NCI-H2171 treated with DMSO at 0.1 percent for 48 hours (cell line): ENCODE data around the gene DPH2.

Experiments used
- DNase-seq: peaks from one replicate; lab custom pipeline; 2025; lab: John Stamatoyannopoulos, UW

DPH2 gene

DNA sequence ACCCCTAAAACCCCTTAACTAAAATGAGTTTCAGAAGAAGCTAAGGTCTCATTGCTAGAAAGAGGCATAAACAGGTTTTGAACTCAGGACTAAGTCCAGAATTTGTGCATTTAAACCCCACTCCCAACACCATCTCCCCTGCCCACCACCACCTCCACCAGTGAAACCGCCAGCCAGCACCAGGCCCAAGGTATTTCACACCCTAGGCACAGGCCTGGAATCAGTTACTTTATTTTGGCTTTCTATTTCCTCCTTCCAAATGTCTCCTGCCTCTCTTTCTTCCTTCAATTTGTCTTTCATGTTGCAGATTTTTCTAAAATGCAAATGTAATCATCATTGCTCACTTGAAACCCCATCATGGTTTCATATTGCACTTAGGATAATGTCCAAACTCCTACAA, 24.9 kb upstream of the DPH2 start:
- no peak for DNase-seq

DNA sequence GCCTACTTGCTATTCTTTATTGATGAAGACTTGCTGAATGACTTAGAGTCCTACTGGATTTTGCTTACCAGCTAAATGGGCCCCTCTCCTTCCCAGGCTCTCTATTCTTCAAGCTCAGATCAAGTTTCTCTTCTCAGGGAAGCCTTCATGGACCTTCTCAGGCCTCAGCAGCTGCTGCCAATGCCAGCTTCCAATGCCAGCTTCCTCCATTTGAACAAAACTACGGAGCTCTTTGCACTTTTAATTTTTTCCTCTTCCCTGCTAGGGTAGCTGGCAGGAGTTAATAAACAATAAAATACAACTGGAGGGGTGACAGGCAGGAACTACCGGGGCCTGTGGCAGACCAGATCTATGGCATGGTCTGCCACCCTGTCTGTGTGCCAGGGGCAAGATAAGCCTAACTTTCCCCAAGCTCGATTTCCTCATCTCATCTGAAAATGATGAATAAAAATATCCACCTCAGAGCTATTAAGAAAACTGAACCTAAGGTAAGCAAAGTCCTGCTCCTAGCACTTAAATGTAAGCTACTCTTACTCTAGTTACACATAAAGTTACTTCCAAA, 24.1 kb upstream of the DPH2 start:
- peak; percentile 16 for DNase-seq

DNA sequence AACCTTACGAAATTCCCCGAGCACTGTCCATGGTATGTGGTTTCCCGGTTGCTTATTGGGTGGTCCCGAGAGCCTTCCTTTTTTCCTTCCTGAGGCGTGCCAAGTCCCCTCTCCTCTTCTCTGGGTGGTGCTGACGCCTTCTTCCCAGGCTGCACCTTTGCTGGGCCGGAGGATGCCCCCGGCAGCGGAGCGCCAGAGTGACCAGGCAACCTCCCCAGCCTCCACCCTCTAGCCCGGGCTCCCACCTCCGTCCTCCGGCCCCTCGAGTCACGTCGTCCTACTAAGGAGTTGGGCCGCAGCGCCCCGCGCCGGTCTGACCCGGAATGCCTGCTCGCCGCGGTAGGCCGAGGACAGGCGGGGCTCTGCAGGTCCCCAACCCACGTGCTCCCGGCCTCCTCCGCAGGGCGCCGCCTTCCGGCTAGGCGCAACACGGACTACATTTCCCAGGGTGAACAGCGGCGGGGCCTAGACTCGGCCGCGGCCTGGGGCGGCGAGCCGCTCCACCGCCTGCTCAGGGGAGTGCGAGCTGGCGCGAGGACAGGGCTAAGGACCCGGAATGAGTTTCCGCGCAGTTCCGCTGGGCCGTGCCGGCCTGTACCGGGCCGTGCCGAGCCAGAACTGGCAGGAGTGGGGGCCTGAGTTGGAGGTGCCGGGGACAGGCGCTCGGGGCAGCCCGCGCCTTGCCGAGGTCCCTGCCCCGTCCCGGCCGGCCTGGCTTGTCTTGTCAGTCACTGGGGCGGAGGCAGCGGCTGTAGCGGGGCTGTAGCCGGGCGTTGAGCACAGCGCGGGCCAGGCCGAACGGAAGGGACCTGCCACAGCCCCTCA, 23.4 kb upstream of the DPH2 start, which contains the start of gene IPO13:
IPO13 (plus strand) TSS at position 715 of the 825 bp plus-strand sequence. CDS start 651 bp downstream, outside the sequence.
- peak; percentile 95 for DNase-seq

DNA sequence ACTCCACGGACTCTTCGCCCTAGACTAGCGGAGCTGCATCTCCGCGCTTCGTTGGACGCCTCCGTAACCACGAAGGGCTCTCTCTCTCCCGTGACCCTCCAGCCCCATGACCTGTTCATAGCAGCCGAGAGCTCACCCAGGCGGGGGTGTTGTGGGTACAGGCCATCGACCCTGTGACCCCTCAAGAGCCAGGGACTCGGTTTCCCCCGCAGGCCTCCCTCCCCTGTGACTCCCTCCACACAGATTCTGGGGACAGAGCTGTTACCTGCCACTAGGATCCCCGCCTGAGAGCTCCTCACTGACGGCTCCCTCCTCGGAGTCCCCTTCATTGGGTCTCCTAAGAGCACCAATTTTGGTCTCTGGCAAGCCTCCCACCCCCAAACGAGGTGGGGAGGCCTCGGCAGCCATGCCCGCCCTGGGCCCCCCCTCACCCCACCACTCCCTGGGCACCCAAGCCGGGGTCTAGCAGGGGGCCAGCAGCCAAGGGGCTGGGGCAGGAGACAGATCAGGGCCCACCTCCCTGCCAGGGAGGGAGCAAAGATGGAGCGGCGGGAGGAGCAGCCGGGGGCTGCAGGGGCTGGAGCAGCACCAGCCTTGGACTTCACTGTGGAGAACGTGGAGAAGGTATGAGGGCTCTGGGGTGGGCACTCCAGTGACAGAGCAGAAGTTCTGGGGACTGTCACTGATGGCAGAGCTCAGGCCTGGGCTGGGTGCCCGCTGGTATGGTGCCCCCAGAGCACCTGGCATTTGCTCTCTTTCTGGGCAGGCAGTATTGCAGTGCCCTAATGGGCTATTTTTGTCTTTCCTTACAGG, 22.5 kb upstream of the DPH2 start:
- DNase-seq, result peak; percentile 25

DNA sequence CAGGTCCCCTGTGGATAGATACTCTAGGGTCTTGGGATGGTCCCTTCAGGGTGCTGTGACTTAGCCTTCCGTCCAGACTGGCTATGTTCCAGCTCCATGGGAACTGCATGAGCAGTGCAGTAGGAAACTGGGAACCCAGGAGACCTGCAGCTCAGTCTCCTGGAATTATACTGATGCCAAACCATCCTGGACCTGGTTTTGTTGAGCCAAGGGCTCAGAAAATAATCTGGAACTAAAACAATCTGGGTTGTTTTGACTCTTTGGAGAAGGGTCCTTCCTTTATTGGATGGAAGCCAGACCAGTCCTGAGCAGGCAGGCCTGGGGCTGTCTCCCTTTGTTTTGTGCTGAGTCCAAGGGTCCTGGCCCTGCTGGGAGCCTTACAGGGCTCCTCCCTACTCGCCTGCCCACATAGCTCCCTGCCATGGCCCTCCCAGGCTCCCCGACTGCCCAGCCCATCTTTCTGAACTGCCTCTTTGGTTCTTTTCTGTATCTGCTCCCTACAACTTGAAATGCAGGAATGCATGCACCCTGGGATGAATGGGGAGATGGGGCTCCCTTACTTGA, 21.9 kb upstream of the DPH2 start:
- no peak for DNase-seq

DNA sequence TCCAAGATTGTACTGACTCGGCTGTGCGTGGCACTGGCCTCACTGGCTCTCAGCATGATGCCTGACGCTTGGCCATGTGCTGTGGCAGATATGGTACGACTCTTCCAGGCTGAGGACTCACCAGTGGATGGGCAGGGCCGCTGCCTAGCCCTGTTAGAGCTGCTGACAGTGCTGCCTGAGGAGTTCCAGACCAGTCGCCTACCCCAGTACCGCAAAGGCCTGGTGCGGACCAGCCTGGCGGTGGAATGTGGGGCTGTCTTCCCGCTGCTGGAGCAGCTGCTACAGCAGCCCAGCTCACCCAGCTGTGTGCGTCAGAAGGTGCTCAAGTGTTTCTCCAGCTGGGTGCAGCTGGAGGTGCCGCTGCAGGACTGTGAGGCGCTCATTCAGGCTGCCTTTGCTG, 20.1 kb upstream of the DPH2 start:
- no peak for DNase-seq

DNA sequence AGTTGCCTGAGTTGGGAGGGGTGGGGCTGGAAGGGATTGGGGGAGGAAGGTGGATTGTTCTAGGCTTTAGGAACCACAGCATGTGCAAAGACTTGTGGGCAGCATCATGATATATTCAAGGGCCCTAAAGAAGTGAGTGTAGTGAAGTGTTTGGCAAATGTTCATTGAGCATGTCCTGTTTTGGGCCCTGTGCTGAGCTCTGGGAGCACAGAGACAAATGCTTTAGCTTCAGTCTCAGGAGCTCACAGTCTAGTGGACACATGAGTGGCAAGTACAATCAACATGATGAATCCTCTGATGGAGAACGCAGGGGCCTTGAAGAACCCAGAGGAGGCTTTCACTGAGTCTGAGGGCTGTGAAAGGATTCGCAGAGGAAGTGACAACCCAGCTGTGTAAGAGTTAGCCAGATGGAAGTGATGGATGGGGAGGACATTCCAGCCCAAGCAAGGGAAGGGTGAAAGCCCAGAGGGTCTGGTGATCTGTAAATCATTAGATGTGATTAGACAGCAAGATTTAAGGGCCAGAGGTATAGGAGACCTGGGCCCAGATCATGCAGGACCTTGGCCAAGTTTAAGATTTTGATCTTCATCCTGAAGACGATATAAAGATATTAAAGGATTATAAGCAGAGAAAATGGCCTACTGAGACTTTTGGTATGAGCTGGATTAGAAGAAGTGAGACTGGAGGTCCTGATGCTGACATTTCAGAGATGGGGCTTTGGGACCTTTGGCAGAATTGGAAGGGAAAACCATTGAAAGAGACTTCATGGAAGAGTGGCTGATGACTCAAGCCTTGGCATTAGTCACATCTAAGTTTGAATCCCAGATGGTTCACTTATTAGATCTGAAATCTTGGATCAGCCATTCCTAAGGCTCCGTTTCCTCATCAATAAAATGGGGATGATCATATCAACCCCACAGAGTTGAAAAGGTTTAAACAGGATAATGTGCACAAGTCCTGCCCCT, 18.5 kb upstream of the DPH2 start:
- no peak for DNase-seq

DNA sequence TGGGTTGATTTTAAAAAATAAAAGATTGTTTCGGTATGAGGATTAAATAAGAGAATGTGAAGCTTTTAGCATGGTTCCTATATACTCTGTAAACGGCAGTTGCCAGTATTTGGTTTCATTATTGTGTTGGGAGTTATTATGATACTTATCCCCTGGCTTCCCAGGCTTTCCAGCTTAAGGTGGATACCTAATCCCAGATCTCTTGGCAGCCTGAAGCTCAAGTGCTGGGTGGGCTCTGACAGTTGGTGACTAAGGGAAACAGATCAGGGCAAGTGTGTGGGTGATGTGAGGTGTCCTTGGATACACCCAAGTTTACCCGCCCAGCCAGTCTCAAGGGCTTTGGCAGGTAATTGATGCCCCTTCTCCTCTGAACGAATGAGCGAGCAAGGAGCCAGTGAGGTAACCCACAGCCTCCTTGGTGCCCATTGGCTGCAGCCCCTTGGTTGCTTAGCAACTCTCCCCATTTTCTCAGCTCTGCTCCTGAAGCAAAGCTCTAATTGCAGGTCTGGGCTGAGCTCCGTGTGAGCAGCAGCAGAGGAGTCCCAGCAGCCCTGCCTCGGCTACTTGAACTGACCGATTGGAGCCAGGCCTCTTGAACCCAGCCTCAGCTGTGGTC, 17.0 kb upstream of the DPH2 start:
- peak; percentile 99 for DNase-seq

DNA sequence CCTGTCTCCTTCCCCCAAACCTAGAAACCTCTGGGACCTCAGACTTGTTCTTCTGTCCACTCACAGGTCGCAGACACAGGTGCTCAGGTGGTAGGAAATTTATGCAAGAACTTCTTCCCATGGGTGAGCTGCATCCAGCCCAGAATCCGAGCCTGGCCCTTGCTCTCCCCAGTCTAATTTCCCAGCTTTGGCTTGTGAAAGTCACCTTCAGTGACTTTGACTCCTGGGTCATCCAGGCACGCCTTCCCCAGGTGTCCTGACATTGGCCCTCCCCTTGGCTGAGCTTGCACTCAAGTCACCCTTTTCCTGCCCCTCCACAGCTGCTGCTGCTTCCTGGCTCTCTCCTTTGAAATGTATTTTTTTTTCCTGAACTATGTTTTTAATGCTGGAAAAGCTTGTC, 16.4 kb upstream of the DPH2 start:
- DNase-seq, result peak; percentile 75

DNA sequence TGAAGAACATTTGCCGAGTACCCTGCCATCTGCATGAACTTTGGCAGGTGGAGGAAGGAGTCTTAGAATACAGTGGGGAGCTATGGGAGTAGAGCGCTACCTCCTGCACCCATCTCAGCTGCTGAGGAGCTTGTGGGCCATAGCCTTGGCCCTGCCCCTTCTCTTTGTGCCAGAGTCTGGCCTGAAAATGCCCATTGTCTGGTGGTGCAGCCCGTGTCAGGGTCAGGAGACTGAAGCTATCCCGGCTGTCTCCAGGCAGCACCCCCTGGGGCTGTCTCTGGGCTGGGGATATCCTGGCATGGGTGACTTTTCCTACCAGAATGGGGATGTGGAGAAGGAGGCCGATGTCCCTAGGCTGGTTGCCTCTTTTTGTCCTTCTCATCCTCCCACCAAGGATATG, 15.8 kb upstream of the DPH2 start:
- no peak for DNase-seq

DNA sequence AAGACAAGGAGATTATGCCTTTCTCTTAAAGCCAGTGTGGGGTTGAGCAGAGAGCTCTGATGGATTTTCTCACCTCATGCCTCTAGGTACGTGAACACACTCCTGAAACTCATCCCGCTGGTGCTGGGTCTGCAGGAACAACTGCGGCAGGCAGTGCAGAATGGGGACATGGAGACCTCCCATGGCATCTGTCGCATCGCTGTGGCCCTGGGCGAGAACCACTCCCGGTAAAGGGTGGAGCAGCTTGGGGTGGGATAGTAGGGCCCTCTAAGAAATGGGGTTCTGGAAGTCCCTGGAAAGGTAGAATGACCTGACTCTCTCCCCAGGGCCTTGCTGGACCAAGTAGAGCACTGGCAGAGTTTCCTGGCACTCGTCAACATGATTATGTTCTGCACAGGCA, 13.6 kb upstream of the DPH2 start:
- DNase-seq, result no peak

DNA sequence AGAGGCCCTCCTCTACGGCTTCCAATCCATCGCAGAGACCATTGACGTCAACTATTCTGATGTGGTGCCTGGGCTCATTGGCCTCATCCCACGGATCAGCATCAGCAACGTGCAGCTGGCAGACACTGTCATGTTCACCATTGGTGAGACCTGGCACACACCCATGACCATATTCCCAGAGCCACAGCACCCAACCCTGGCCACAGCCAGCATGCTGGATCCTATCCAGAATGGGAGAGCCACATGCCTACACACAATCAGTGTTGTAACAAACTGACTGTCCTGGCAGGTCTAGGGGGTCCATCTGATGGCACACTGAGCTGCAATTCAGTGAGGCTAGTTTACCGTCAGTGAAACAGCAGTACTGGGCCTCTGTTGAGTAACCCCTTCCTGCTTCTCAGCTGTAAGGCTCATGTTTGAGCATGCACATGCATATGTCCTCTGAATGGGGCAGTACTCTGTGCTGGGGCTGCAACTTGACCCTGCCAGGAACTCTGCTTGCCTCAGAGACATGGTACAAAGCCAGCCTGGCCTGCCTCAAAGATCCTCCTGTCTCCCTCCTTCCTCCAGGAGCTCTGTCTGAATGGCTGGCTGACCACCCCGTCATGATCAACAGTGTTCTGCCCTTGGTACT, 12.3 kb upstream of the DPH2 start:
- no peak for DNase-seq

DNA sequence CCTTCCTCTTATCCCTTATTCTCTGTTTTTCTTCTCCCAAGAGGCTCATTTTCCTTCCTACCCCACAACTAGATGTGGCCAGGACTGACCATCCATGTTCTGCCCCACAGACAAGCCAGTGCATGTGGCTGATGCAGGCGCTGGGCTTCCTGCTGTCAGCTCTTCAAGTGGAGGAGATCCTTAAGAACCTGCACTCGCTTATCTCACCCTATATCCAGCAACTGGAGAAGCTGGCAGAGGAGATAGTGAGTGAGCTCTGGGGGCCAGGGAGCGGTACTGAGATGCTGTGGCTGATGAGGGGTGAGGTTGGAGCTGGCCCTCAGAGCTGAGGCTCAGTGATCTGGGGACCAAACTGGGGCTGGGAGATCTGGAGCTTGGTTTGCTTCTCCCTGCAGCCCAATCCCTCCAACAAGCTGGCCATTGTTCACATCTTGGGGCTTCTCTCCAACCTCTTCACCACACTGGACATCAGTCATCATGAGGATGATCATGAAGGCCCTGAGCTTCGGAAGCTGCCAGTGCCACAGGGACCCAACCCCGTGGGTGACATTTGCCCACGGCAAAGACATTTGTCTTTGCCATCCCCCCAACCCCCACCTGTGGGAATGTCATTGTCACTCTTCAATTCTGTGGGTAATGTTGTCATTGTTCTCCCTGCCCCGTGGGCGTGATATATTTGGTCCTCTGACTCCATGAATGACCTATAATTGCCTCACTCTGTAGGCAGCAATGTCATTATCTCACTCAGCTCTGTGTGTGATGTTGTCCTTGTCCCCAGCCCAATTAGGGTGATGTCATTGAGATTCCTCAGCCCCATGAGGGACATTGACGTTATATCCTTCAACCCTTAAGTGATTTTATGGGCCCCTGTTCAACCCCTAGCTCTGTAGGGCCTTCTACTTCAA, 11.2 kb upstream of the DPH2 start:
- no peak for DNase-seq

DNA sequence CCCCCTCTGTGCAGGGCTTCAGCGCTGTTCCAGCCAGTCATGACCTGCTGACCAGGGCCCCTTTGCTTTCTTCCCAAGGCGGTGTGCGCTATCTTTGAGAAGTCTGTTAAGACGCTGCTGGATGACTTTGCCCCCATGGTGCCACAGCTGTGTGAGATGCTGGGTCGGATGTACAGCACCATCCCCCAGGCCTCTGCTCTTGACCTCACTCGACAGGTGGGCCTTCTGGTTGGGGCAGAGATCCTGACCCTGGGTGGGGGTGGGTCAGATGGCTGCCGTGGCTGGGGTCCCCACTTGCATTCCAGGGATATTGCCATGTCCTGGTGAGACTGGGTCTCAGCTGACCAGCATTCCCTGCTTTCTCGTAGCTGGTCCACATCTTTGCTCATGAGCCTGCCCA, 9.0 kb upstream of the DPH2 start:
- DNase-seq, result no peak

DNA sequence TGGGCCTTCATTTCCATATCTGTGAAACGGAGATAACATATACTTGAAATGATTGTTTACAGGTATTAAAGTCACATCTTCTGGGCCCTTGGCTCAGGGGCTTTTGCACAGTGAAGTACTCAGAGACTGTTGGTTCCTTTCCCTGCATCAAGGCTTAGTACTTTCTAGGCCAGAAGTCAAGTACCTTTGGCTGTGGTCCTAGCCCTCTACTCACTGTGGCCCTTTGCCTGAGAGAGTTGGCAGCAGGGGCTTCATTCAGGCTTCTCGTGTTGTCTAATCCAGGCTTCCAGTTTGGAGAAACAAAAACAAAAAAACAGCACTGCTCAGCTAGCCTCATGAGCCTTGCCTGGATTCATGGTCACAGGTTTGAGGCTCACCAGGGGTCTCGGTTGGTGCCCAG, 8.1 kb upstream of the DPH2 start:
- DNase-seq, result no peak

DNA sequence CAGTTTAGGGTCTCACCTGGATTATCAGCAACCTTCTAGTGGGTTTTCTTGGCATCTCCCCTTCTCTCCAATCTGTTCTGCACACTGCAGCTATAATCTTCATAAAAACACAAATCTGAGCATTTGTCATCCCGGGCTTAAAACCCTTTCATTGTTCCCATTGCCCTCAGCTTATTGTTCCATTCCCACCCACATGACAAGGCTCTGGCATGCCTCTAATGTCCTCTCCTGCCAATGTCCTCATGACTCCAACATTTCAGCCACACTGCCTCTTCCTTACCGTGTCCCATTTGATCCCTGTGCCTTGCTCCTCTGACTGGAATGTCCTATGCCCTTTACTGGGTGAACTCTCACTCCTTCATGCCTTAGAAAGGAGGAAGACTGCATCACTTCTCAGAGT, 7.5 kb upstream of the DPH2 start:
- DNase-seq, result no peak

DNA sequence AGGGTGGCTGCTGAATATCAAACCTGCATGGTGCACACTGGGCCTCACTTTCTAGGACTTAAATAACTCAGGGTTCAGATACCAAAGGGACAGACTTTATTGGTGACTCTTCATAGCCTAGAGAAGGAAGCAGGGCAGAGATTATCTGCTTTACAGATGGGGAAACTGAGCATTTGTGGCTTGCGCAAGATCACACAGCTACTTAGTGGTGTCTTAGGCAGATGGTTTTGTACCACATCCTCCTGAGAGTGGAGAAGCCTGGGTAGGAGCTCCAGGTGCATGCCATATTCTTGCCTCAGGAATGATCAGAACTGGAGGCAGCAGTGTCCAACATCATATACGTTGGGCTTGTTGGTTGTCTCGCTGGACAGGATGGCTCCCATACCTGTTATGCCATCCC, 6.8 kb upstream of the DPH2 start:
- no peak for DNase-seq

DNA sequence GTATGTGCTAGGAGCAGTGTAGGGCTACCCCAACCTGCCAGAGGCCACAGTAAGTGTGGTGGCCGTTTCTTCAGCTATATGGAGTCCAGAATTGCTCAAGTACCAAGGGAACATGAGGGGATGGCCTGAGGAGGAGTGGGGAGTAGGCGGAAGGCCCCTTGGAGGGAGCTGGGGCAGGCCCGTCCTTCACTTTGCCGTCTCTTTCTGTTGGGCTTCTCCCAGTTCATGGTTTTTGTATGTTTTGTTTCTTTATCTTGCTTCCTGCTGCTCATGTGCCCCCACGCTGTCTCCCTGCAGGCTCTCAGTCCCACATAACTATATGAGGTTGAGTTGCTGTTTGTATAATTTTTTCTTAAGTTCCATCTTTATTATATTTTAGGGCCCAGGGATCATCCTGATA, 5.9 kb upstream of the DPH2 start:
- DNase-seq, result no peak

DNA sequence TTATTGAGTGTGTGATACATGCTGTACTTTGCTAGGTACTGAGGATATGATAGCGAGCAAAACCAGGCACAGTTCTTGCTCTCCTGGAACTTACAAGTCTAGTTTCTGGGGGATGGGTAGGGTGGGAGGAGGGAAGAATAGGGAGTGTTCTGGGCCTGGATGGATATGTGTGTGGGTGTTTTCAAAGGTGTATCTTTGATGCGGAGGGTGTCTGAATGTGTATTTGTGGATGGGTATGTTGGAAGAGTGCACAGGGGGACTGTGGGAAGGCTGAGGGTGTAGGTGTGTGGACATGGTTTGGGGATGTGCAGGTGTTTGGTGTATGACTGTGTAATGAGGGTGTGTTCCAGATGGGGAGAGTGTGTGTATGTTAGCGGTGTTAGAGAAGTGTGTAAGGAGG, 4.5 kb upstream of the DPH2 start:
- no peak for DNase-seq
